A549 (cell line): ENCODE results near the gene C12orf43. TPM values are rescaled to one million over a fixed set of nuclear protein-coding genes. Genes with fewer than 3 reads are reported as not detected.

Experiments
- ATAC-seq, 2 experiments: fragments of 200-7000 bp in 1 of 2; fragments of >200 bp in 1 of 2; cut with Nextera tagmentation in 1 of 2; cut with Tn5 transposase in 1 of 2; 3 replicates each; pipeline versions ENCODE4 v1.8.0 to v1.9.1; 2018 to 2020; ENCODE audit warnings: mild to moderate bottlenecking in 1 of 2, moderate library complexity in 1 of 2
- CTCF ChIA-PET: fragments of 300-600 bp; sonication (Branson Sonifier 250); formaldehyde crosslinking; extraction: SDS; loops from one replicate; lab custom pipeline; 2021; ENCODE audit warnings: antibody characterized with exemption, inconsistent platforms; lab: Yijun Ruan, JAX
- POLR2A ChIA-PET: fragments of 350-600 bp; formaldehyde crosslinking; extraction: SDS; loops from one replicate; lab custom pipeline; 2021; ENCODE audit warnings: antibody characterized with exemption, inconsistent platforms; lab: Yijun Ruan, JAX
- DNase-seq, 2 experiments: peaks; one replicate each; pipeline versions ENCODE4 v3.0.0 to v3.0.0-alpha.2; 2011 to 2016; ENCODE audit warnings: low read depth in 1 of 2, low spot score in 1 of 2
- FAIRE-seq: peaks from 2 replicates; lab custom pipeline; 2011; peaks lifted over from hg19 to GRCh38; lab: Jason Lieb, UNC
- H3K27ac ChIP-seq, 2 experiments: fragments of >200 bp; sonication (Bioruptor Twin); formaldehyde crosslinking; 3 replicates each; pipeline ENCODE4 v1.5.1; 2016 to 2017
- H3K4me1 ChIP-seq: fragments of >200 bp; sonication (Bioruptor Twin); formaldehyde crosslinking; 3 replicates; pipeline ENCODE4 v1.6.1; 2016
- H3K4me2 ChIP-seq: fragments of >200 bp; sonication (Bioruptor Twin); formaldehyde crosslinking; 3 replicates; pipeline ENCODE4 v1.6.1; 2016
- H3K4me3 ChIP-seq: fragments of >200 bp; sonication (Bioruptor Twin); formaldehyde crosslinking; 3 replicates; pipeline ENCODE4 v1.5.1; 2016
- H3K9me3 ChIP-seq: fragments of >200 bp; sonication (Bioruptor Twin); formaldehyde crosslinking; 3 replicates; pipeline ENCODE4 v1.6.1; 2016
- CEBPB ChIP-seq, 2 experiments: fragments of >200 bp in 1 of 2; sonication (Bioruptor Twin) in 1 of 2; formaldehyde crosslinking in 1 of 2; IDR thresholded peaks; 2 replicates each; pipeline ENCODE4 v1.6.1; 2012 to 2016
- EHF ChIP-seq: fragments of 250-450 bp; sonication (Bioruptor Pico); IDR thresholded peaks from 2 replicates; pipeline ENCODE4 v1.5.0; 2020; ENCODE audit warnings: mild to moderate bottlenecking
- FOSL2 ChIP-seq, 2 experiments: fragments of 450-650 bp in 1 of 2; fragments of >200 bp in 1 of 2; sonication (Bioruptor Twin) in 1 of 2; formaldehyde crosslinking; IDR thresholded peaks; 2 replicates each; pipeline versions ENCODE4 v1.5.0 to v1.6.1; 2016 to 2020; ENCODE audit warnings: mild to moderate bottlenecking in 1 of 2, moderate library complexity in 1 of 2
- FOXS1 ChIP-seq: fragments of 250-450 bp; sonication (Bioruptor Pico); IDR thresholded peaks from 2 replicates; pipeline ENCODE4 v1.5.0; 2020; ENCODE audit warnings: mild to moderate bottlenecking, moderate library complexity
- GATA3 ChIP-seq: IDR thresholded peaks from 2 replicates; pipeline ENCODE4 v1.6.1; 2012; ENCODE audit warnings: borderline replicate concordance
- JUN ChIP-seq, 2 experiments: fragments of >200 bp; sonication (Bioruptor Twin); formaldehyde crosslinking; IDR thresholded peaks; 2 replicates in 1 of 2; 3 replicates in 1 of 2; pipeline ENCODE4 v1.6.1; 2016 to 2017
- JUNB ChIP-seq: fragments of >200 bp; sonication (Bioruptor Twin); formaldehyde crosslinking; IDR thresholded peaks from 2 replicates; pipeline ENCODE4 v1.6.1; 2016
- MYC ChIP-seq: IDR thresholded peaks from 2 replicates; pipeline ENCODE4 v1.6.1; 2012; ENCODE audit warnings: mild to moderate bottlenecking, inconsistent platforms, low read length, improper control_type of control experiment, borderline replicate concordance
- NFE2L2 ChIP-seq: fragments of 150-350 bp; conservative IDR thresholded peaks from 2 replicates; pipeline ENCODE4 v1.6.1; 2014; ENCODE audit warnings: low read length
- POLR2A ChIP-seq: IDR thresholded peaks from 2 replicates; pipeline ENCODE4 v1.6.1; 2012; ENCODE audit warnings: mild to moderate bottlenecking, low read length
- POLR2AphosphoS2 ChIP-seq: conservative IDR thresholded peaks from 2 replicates; pipeline ENCODE4 v1.6.1; 2012; ENCODE audit warnings: low read length, improper control_type of control experiment, inconsistent platforms
- RCOR1 ChIP-seq: fragments of 150-350 bp; IDR thresholded peaks from 2 replicates; pipeline ENCODE4 v1.6.1; 2014; ENCODE audit warnings: antibody characterized with exemption, low read length, low read depth
- RFX5 ChIP-seq: fragments of 450-650 bp; IDR thresholded peaks from 2 replicates; pipeline ENCODE4 v1.7.1; 2014; ENCODE audit warnings: antibody characterized with exemption, mild to moderate bottlenecking, moderate library complexity
- TFCP2L1 ChIP-seq: fragments of 250-450 bp; sonication (Bioruptor Pico); IDR thresholded peaks from 2 replicates; pipeline ENCODE4 v1.5.0; 2021; ENCODE audit warnings: mild to moderate bottlenecking
- ZSCAN20 ChIP-seq: fragments of 250-450 bp; sonication (Bioruptor Pico); IDR thresholded peaks from 2 replicates; pipeline ENCODE4 v1.8.0; 2022; ENCODE audit warnings: mild to moderate bottlenecking, moderate library complexity
- WGBS: methylation state at CpG from one replicate; pipeline ENCODE4 v1.1.6; 2017; ENCODE audit errors: missing lambda C conversion rate; 5-methylcytosine and 5-hydroxymethylcytosine counted together
- polyA plus RNA-seq, 4 experiments: library from polyadenylated mRNA; depleted of rRNA in 3 of 4; stranded (reverse); fragments of >200 nt; fragmentation: RNase III in 1 of 4; extraction: RNeasy Plus Mini Kit Qiagen cat#74134 plus additional on column Dnase treatment in 1 of 4; gene quantifications; 2 replicates in 3 of 4; 3 replicates in 1 of 4; pipeline ENCODE4 v1.2.3, GENCODE V29; 2011 to 2017
- TF ChIP-seq, protein P1 (sequence below): fragments of 150-350 bp; IDR thresholded peaks from 2 replicates; pipeline ENCODE4 v1.6.1; 2014; ENCODE audit warnings: low read depth, mild to moderate bottlenecking, low read length
- TF ChIP-seq, protein P2 (sequence below): fragments of 200-600 bp; sonication (generic); IDR thresholded peaks from 2 replicates; pipeline ENCODE4 v1.6.1; 2016; ENCODE audit warnings: antibody characterized with exemption, mild to moderate bottlenecking, moderate library complexity
- TF ChIP-seq, protein P3 (sequence below): fragments of 450-650 bp; IDR thresholded peaks from 2 replicates; pipeline ENCODE4 v1.6.1; 2014; ENCODE audit warnings: antibody characterized with exemption

C12orf43 gene
- polyA plus RNA-seq, 2 of the 4 experiments (the other 2 are of a cell fraction) = 20.0 to 20.5 TPM

DNA sequence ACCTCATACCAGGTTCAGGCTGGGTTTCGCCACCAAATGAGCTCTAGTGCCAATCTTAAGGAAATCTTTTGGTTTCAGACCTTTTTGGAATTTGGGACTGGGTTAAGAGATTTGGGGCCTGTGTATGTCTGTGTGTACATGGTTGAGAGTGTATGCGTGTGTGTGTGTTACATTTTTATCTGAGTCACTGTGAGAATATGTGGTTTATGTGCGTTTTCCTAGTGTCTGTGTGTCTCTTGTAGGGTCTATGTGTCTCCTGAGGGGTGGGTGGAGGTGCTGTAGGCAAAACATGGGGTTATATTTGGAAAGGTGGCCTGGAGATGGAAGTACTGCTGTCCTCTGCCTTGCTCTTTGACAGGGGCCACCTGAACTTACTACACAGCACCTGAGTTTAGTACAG is 17.9 kb downstream of the C12orf43 start:
- no peak for DNase-seq
- H3K4me1 ChIP-seq = peaks cover 2% of the 10 kb centered on the region; the same call in 2 of the 3 replicates
- no peak for FAIRE-seq
- no peak overlapping the region for H3K4me2 ChIP-seq
- CTCF ChIA-PET = interaction anchor here (0.6 to 1.2 kb wide), 5 partner anchors 14 to 465 kb away, joined by 3 to 4 read pairs (median 3); no protein-coding TSS in a partner anchor
- no peak for ATAC-seq
- 82% methylated on average over 3 of the region's 3 CpGs for WGBS
- H3K4me3 ChIP-seq = no peak overlapping the region
- TF ChIP-seq NFE2L2 = no peak
- no peak overlapping the region for H3K27ac ChIP-seq
- no peaks in the 10 kb centered on the region for H3K9me3 ChIP-seq
- POLR2A ChIA-PET = no interaction called here

DNA sequence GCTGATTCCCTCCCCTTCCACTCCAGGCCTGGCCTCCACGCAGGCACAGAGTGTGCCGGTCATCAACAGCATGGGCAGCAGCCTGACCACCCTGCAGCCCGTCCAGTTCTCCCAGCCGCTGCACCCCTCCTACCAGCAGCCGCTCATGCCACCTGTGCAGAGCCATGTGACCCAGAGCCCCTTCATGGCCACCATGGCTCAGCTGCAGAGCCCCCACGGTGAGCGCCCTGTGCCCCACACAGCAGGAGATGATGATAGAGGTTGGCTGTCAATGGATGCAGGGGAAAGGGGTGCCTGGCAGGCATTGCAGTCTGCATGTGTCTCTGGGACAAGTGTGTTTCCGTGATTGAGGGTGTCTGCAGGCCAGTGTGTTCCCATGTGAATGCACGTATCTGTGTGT is 18.8 kb downstream of the C12orf43 start:
- H3K4me1 ChIP-seq = no peaks in the 10 kb centered on the region
- CTCF ChIA-PET = interaction anchor here (0.6 to 2.6 kb wide), 5 partner anchors 8 to 414 kb away, joined by 3 to 9 read pairs (median 3); no protein-coding TSS in a partner anchor
- no peaks in the 10 kb centered on the region for H3K9me3 ChIP-seq
- H3K4me3 ChIP-seq = no peak overlapping the region
- 97% methylated on average over 7 of the region's 9 CpGs for WGBS
- no peak for TF ChIP-seq CEBPB (IDR thresholded peaks at IDR 0.05)
- no peak for TF ChIP-seq JUN (IDR thresholded peaks at IDR 0.05)
- TF ChIP-seq, protein P1, sequence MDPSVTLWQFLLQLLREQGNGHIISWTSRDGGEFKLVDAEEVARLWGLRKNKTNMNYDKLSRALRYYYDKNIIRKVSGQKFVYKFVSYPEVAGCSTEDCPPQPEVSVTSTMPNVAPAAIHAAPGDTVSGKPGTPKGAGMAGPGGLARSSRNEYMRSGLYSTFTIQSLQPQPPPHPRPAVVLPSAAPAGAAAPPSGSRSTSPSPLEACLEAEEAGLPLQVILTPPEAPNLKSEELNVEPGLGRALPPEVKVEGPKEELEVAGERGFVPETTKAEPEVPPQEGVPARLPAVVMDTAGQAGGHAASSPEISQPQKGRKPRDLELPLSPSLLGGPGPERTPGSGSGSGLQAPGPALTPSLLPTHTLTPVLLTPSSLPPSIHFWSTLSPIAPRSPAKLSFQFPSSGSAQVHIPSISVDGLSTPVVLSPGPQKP = no peak
- POLR2A ChIA-PET = no interaction called here
- no peak for ATAC-seq
- H3K27ac ChIP-seq = no peak overlapping the region
- no peak for DNase-seq
- H3K4me2 ChIP-seq = no peak overlapping the region
- FAIRE-seq = no peak

DNA sequence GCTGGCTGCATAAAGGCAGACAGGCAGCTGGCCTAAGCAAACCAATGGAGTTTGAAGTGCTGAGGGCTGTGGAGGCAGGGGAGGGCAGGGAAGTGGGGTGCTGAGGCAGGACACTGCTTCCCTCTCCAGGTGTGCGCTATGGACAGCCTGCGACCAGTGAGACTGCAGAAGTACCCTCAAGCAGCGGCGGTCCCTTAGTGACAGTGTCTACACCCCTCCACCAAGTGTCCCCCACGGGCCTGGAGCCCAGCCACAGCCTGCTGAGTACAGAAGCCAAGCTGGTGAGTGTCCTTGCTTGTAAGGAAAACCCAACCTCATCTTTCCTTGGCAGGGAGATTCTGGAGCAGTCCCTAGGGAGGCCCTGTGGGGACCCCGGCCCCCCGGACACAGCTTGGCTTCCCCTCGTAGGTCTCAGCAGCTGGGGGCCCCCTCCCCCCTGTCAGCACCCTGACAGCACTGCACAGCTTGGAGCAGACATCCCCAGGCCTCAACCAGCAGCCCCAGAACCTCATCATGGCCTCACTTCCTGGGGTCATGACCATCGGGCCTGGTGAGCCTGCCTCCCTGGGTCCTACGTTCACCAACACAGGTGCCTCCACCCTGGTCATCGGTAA is 20.0 kb downstream of the C12orf43 start:
- ChIA-PET POLR2A (interaction anchor here (0.5 kb wide), 1 partner anchor 543 kb away, joined by 4 read pairs; no protein-coding TSS in a partner anchor), CTCF (interaction anchor here (0.6 to 2.6 kb wide), 3 partner anchors 9 to 146 kb away, joined by 3 to 9 read pairs (median 7); no protein-coding TSS in a partner anchor)
- no peaks in the 10 kb centered on the region for H3K9me3 ChIP-seq
- 84% methylated on average over 9 of the region's 11 CpGs for WGBS
- no peak for DNase-seq
- FAIRE-seq = no peak
- H3K27ac ChIP-seq = no peak overlapping the region
- no peak overlapping the region for H3K4me3 ChIP-seq
- TF ChIP-seq FOXS1 (CRISPR knock-in tag) = no peak
- TF ChIP-seq MYC = no peak
- no peak for TF ChIP-seq CEBPB (IDR thresholded peaks at IDR 0.05)
- TF ChIP-seq RFX5 = no peak
- TF ChIP-seq ZSCAN20 (CRISPR knock-in tag) = no peak
- no peak for TF ChIP-seq GATA3
- TF ChIP-seq TFCP2L1 (CRISPR knock-in tag) = no peak
- TF ChIP-seq POLR2A = no peak
- no peak for TF ChIP-seq FOSL2 (IDR thresholded peaks at IDR 0.05)
- TF ChIP-seq FOSL2 (CRISPR knock-in tag; IDR thresholded peaks at IDR 0.05) = no peak
- no peak for TF ChIP-seq POLR2AphosphoS2
- TF ChIP-seq, protein P2, sequence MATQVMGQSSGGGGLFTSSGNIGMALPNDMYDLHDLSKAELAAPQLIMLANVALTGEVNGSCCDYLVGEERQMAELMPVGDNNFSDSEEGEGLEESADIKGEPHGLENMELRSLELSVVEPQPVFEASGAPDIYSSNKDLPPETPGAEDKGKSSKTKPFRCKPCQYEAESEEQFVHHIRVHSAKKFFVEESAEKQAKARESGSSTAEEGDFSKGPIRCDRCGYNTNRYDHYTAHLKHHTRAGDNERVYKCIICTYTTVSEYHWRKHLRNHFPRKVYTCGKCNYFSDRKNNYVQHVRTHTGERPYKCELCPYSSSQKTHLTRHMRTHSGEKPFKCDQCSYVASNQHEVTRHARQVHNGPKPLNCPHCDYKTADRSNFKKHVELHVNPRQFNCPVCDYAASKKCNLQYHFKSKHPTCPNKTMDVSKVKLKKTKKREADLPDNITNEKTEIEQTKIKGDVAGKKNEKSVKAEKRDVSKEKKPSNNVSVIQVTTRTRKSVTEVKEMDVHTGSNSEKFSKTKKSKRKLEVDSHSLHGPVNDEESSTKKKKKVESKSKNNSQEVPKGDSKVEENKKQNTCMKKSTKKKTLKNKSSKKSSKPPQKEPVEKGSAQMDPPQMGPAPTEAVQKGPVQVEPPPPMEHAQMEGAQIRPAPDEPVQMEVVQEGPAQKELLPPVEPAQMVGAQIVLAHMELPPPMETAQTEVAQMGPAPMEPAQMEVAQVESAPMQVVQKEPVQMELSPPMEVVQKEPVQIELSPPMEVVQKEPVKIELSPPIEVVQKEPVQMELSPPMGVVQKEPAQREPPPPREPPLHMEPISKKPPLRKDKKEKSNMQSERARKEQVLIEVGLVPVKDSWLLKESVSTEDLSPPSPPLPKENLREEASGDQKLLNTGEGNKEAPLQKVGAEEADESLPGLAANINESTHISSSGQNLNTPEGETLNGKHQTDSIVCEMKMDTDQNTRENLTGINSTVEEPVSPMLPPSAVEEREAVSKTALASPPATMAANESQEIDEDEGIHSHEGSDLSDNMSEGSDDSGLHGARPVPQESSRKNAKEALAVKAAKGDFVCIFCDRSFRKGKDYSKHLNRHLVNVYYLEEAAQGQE = no peak
- no peak for TF ChIP-seq RCOR1
- no peak for TF ChIP-seq EHF
- TF ChIP-seq JUNB = no peak
- TF ChIP-seq, protein P3, sequence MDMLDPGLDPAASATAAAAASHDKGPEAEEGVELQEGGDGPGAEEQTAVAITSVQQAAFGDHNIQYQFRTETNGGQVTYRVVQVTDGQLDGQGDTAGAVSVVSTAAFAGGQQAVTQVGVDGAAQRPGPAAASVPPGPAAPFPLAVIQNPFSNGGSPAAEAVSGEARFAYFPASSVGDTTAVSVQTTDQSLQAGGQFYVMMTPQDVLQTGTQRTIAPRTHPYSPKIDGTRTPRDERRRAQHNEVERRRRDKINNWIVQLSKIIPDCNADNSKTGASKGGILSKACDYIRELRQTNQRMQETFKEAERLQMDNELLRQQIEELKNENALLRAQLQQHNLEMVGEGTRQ = no peak
- TF ChIP-seq, all 56 proteins: peak for 0
- Histone ChIP-seq H3K4me2 (no peak overlapping the region), H3K4me1 (no peaks in the 10 kb centered on the region)
- no peak for ATAC-seq
